ENCODE data around the gene TMEM132D.

TMEM132D gene

DNA sequence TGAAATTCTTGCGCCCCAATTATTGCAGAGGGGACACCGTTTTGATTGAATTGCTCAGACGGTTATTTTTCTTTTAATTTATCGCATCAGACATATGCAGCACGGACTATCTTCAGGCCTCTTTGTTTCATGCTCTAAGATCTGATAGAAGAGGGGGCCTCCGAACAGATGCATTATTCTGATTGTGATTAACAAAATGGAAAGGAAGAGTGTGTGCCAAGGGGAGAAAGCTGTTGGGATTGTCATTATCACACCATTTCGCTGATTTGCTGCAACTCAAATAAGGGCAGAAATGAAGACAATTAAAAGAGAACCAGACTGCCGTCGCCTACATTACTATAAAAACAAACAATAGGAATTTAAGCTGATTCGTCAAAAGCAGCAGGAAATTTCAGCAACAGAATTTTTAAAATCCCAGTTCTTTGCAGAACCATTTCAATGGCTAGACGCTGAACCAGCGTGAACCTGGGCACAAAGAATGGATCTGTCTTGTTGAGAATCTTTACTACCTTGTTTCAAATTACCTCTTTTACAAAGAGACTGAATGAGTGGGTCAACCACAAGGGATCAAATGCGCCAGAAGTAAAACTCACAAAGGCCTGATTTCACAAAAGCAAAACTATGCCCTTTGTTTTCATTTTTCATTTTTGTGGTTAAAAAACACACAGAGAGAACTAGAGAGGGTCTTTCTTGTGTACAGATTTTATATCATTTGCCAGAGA, 30.6 kb downstream of the TMEM132D start:
- DNase-seq (ENCODE audit: low read depth): no peak

GRCh38 chr12:129871991-129872972, 31.5 kb downstream of the TMEM132D start:
- no peak for DNase-seq (ENCODE audit: low read depth)

DNA sequence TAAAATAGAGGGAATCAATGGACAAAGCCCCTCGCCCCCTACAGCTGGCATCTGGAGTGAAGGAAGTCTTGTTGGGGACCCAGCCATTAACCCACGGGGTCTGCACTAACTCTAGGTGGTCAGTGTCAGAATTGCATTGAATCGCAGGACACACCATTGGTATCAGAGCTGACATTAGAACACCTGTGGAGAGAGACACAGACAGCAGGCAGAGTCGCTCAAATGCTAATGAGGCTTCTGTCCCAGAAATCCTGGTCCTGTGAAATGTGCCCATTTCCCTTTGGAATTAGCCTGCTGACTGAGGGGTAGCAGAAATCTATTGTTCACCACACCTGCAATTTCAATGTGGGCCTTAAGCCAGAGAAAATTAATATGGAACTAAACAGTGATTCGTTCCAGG, 33.0 kb downstream of the TMEM132D start:
- no peak for DNase-seq (ENCODE audit: low read depth)

DNA sequence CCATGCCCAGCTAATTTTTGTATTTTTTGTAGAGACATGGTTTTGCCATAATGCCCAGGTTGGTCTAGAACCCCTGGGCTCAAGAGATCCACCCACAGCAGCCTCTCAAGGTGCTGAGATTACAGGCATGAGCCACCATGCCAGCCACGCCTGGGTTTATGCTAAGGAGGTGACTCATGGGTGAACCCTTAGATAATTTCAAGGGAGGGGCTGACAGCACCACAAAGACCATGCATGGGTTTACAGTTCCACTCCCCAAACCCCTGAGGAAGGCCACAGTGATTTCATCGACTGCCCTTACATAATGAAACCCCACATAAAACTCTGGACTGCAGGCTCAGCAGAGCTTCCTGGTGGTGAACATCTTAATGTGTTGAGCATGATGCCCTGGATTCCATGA, 33.7 kb downstream of the TMEM132D start:
- no peak for DNase-seq (ENCODE audit: low read depth)

DNA sequence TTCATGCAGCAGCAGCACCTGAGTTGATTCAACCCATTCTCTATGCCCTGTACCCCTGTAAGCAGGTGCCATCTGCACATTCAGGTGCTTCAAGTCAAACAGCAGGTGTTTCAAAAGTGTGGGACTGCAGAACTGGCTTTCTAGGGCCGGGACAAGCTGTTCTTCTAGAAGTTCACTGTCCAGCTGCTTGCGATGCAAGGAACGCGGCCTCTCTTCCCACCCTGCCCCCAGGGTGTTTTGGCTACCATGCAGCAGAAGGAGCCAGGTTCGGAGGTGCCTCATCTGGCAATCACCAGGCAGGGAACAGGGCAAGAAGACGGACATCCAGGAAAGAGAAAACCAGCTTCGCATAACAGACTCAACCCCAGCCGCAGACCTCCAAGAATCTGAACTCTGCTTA, 35.2 kb downstream of the TMEM132D start:
- no peak for DNase-seq (ENCODE audit: low read depth)

DNA sequence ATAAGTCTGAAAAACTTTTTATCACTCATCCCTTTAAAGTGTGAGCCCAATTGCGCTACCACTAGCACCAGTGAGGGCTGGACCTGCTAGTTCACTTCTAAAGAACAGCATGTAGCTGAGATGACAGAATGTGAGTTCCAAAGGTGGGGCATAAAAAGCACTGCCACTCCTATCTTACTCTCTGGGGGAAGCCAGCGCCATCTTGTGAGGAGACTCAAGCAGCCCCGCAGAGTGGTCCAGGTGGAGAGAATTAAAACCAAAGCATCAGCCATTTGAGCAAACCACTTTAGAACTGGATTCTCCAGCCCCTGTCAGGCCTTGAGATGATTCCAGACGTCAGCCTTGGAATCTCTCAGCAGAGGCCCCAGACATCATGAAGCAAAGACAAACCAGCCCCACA, 39.9 kb downstream of the TMEM132D start:
- DNase-seq (ENCODE audit: low read depth): no peak

- DNase-seq (ENCODE audit: low read depth): no peak
Measured at GRCh38 chr12:129862561-129863175, 41.2 kb downstream of the TMEM132D start.

DNA sequence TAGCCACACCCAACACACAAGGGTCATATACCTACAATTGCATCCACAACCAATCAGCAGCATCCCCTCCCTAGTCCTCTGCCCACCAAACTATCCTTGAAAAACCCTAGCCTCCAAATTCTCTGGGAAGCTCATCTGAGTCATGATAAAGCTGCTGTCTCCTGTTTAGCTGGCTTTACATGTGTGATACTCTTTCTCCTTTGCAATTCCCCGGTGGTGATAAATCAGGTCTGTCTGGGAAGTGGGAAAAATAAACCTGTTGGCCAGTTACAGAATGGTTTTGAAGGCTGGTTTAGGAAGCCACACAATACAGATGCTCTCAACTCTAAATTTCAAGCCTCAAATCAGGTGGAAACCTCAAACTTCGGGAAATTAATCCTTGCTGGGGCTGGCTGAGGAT, 41.9 kb downstream of the TMEM132D start:
- DNase-seq (ENCODE audit: low read depth): no peak

- DNase-seq (ENCODE audit: low read depth): no peak
Measured at GRCh38 chr12:129854591-129854990, 49.2 kb downstream of the TMEM132D start.

- DNase-seq (ENCODE audit: low read depth): no peak
Measured at GRCh38 chr12:129851296-129851695, 52.5 kb downstream of the TMEM132D start.

DNA sequence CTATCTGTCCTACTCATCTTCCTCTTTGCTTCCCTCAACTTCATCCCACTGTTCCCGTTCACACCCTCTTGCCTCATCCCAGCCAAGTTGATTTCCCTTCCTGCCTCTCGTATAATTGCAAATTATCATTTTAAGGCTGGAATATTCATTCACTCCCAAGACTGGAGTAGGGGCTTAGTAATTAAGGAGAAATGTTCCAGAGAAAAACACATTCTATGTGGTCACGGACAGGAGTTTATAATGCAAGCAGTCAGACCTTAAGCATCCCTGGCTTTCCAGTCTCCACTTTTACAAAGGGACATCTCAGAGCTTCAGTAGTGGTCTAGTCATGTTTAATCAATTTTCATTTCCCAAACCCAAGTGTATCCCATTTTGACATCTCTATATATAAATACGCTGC, 54.9 kb downstream of the TMEM132D start:
- no peak for DNase-seq (ENCODE audit: low read depth)

GRCh38 chr12:129847063-129847462, 56.8 kb downstream of the TMEM132D start:
- DNase-seq (ENCODE audit: low read depth): no peak

DNA sequence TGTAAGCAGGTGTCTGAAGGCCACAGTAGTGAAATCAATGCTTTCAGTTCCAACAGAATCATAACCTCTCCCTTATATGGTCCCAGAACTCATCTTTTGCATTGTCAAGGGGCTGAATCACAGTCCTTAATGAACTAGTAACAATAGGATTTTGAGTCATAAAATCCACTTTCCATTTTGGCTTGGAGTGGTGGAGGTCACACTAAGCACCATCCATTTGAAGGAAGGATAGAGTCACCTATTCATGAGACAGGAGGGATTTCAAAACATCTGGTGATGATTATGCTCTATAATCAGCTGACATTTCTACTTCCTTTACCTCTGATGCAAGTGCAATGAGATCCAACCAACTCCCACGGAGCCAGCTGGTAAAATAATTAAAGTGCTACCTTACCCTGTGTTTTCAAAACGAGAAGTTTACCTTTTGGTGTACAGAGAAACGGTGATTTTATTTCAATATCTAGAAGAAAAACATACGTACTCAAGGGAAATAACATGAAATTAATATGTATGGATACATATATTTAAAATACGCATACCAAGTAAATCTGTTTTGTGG, 59.1 kb downstream of the TMEM132D start:
- no peak for DNase-seq (ENCODE audit: low read depth)

- no peak for DNase-seq (ENCODE audit: low read depth)
Measured at GRCh38 chr12:129841251-129841650, 62.6 kb downstream of the TMEM132D start.

GRCh38 chr12:129840145-129840884, 63.5 kb downstream of the TMEM132D start:
- DNase-seq (ENCODE audit: low read depth): no peak

- DNase-seq (ENCODE audit: low read depth): no peak
Measured at GRCh38 chr12:129839679-129840078, 64.1 kb downstream of the TMEM132D start.

- no peak for DNase-seq (ENCODE audit: low read depth)
Measured at GRCh38 chr12:129831294-129831693, 72.5 kb downstream of the TMEM132D start.

GRCh38 chr12:129830796-129831195, 73.0 kb downstream of the TMEM132D start:
- DNase-seq (ENCODE audit: low read depth): no peak

DNA sequence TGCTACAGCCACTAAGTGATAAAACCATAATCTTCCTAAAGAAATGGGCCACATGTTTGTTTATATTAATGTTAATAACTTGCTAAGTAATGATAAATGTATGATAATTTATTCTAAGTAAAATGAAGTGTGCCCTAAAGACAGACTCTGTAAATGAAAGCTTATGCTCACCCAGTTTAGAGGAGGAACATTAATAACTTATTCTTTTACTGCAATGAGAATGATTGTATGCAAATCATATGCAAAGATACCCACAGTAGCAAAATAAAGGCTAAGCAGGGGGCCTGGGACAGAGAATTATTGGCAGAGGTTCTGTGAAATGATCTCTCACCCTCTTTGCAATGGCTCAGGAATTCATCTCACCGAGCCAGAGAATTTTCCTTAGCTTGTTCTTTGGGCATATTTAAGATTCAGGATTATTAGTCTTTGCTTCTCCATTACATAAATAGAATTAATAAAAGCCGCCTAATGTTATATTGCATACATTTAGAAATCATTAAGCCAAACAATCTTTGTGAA, 75.9 kb downstream of the TMEM132D start:
- no peak for DNase-seq (ENCODE audit: low read depth)

DNA sequence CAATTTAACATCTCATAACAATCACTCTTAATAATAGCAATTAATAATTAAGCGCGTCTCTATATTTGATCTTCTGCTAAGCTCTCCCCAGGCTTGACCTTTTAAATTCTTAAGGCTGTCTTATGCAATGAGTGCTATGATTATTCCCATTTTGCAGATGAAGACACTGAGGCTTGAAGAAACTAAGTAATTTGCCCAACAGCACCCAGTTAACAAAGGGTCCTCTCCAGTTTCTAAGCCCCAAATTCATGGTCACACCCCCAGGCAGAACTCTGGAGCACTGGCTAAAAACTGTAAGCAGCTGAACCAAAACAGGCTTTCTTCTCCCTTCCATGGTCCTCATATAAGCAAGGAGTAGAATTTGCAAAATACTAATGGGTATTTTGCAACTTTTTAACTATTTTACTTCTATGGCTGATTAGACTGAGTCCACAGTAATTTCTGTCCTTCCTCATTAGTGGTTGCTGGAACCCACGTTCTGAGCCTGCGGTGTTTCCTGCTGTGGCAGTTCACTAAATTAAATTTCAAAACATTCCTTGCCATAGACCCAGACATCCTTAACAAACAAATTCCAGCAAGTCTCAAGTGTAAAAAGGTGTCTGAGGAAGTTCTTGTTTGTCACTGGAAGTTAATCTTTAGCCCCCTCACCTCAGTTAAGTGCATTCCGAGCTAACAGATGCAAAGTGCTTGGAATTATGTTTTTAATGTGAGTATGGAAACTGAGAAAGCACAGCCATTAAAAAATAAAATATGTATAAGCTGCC, 76.5 kb downstream of the TMEM132D start:
- no peak for DNase-seq (ENCODE audit: low read depth)

- no peak for DNase-seq (ENCODE audit: low read depth)
Measured at GRCh38 chr12:129826273-129826672, 77.6 kb downstream of the TMEM132D start.

Measured in stimulated activated CD8-positive, alpha-beta memory T cell treated with anti-CD3 and anti-CD28 coated beads, Interleukin-12 subunit alpha, Interleukin-12 subunit beta, amount 100 ng/mL, for 1 hour (primary cell).